ENCODE measurements around the gene PODN.

Gene PODN

GRCh38 chr1:53092659-53093450, 30.8 kb downstream of the PODN start:
- H3K4me3 ChIP-seq (ENCODE audit: control insufficient read depth, low read depth, low read length): no peak overlapping the region
- no peak for DNase-seq (ENCODE audit: low read depth)
- no peak for TF ChIP-seq CTCF (conservative IDR thresholded peaks at IDR 0.05; ENCODE audit: control insufficient read depth, insufficient read depth, low read depth, low read length)

GRCh38 chr1:53093451-53093754, 31.4 kb downstream of the PODN start:
- no peak for DNase-seq (ENCODE audit: low read depth)
- TF ChIP-seq CTCF (conservative IDR thresholded peaks at IDR 0.05; ENCODE audit: control insufficient read depth, insufficient read depth, low read depth, low read length): no peak
- no peak overlapping the region for H3K4me3 ChIP-seq (ENCODE audit: control insufficient read depth, low read depth, low read length)

GRCh38 chr1:53093778-53094532, 31.9 kb downstream of the PODN start:
- H3K4me3 ChIP-seq (ENCODE audit: control insufficient read depth, low read depth, low read length): no peak overlapping the region
- DNase-seq (ENCODE audit: low read depth): no peak
- no peak for TF ChIP-seq CTCF (conservative IDR thresholded peaks at IDR 0.05; ENCODE audit: control insufficient read depth, insufficient read depth, low read depth, low read length)

GRCh38 chr1:53094533-53094919, 32.5 kb downstream of the PODN start:
- H3K4me3 ChIP-seq (ENCODE audit: control insufficient read depth, low read depth, low read length): no peak overlapping the region
- TF ChIP-seq CTCF (conservative IDR thresholded peaks at IDR 0.05; ENCODE audit: control insufficient read depth, insufficient read depth, low read depth, low read length): no peak
- no peak for DNase-seq (ENCODE audit: low read depth)

GRCh38 chr1:53104289-53104913, 42.4 kb downstream of the PODN start:
- TF ChIP-seq CTCF (conservative IDR thresholded peaks at IDR 0.05; ENCODE audit: control insufficient read depth, insufficient read depth, low read depth, low read length): no peak

GRCh38 chr1:53107090-53107489, 45.1 kb downstream of the PODN start:
- H3K4me3 ChIP-seq (ENCODE audit: control insufficient read depth, low read depth, low read length): no peak overlapping the region
- no peak for DNase-seq (ENCODE audit: low read depth)
- no peak for TF ChIP-seq CTCF (conservative IDR thresholded peaks at IDR 0.05; ENCODE audit: control insufficient read depth, insufficient read depth, low read depth, low read length)

More at GRCh38 chr1:53104289-53104913, 42.4 kb downstream of the PODN start:
- H3K4me3 ChIP-seq (ENCODE audit: control insufficient read depth, low read depth, low read length): no peak overlapping the region
- no peak for DNase-seq (ENCODE audit: low read depth)

Data from fibroblast of mammary gland (primary cell).